Ovary (tissue), 3 donors: Measurements from ENCODE around the gene ANKRD23.

Experiments used
- CTCF ChIP-seq, 3 donors: fragments of 450-650 bp in 2 of 3; fragments of 200-600 bp in 1 of 3; IDR thresholded peaks; one replicate each; pipeline versions ENCODE4 v1.5.1 to v1.8.0; 2016 to 2022; ENCODE audit warnings: antibody characterized with exemption in 3 of 3, mild to moderate bottlenecking in 1 of 3
- EP300 ChIP-seq: sonication (generic); formaldehyde crosslinking; IDR thresholded peaks from one replicate; pipeline ENCODE4 v1.6.1; 2017; ENCODE audit warnings: antibody characterized with exemption
- POLR2A ChIP-seq: fragments of 450-650 bp; IDR thresholded peaks from one replicate; pipeline ENCODE4 v1.6.1; 2017; ENCODE audit warnings: antibody characterized with exemption, mild to moderate bottlenecking, moderate library complexity
- donor health status: DM: no; HTN: no; CAD: no.

- no peak for TF ChIP-seq POLR2A
- no peak for TF ChIP-seq CTCF (IDR thresholded peaks at IDR 0.05)
- no peak for TF ChIP-seq EP300
Observed at GRCh38 chr2:96832754-96833507, 10.9 kb downstream of the ANKRD23 start.
